HepG2 (cell line): ENCODE results near the gene UPK1A. TPM values are rescaled to one million over a fixed set of nuclear protein-coding genes. Genes with fewer than 3 reads are reported as not detected.

ENCODE experiments used
- ATAC-seq: fragments of 200-7000 bp; cut with Tn5 transposase; 3 replicates; pipeline ENCODE4 v1.9.1; 2020; ENCODE audit warnings: mild to moderate bottlenecking, moderate library complexity
- BruUV-seq: library from RNA; stranded (reverse); fragments of 400-500 nt; replicated peaks from 2 replicates; lab custom pipeline; 2021; lab: Mats Ljungman, UMichigan
- CTCF ChIA-PET: fragments of 300-600 bp; formaldehyde crosslinking; extraction: SDS; loops from one replicate; lab custom pipeline; 2021; ENCODE audit warnings: low total read pairs, inconsistent platforms, low intra/inter-chr PET ratio; lab: Yijun Ruan, JAX
- POLR2A ChIA-PET: fragments of 350-600 bp; sonication (Branson Sonifier 250); formaldehyde crosslinking; loops from one replicate; lab custom pipeline; 2020; ENCODE audit warnings: antibody characterized with exemption, inconsistent platforms; lab: Yijun Ruan, JAX
- DNase-seq: peaks from one replicate; pipeline ENCODE4 v3.0.0-alpha.2; 2015; ENCODE audit warnings: low spot score
- FAIRE-seq: peaks from 3 replicates; lab custom pipeline; 2011; peaks lifted over from hg19 to GRCh38; lab: Jason Lieb, UNC
- H2AFZ ChIP-seq: one replicate; pipeline ENCODE4 v1.6.1; 2011; ENCODE audit warnings: low read length, inconsistent platforms
- H3K27ac ChIP-seq: fragments of 300-600 bp; 3 replicates; pipeline ENCODE4 v1.8.0; 2011; ENCODE audit warnings: mixed run types, mild to moderate bottlenecking, mixed read lengths, low read length, inconsistent platforms; ENCODE audit not compliant: insufficient read depth; ENCODE audit errors: extremely low read length
- H3K27me3 ChIP-seq, 2 experiments: fragments of 200-600 bp in 1 of 2; 2 replicates in 1 of 2; 3 replicates in 1 of 2; pipeline versions ENCODE4 v1.6.0 to v1.8.0; 2011; ENCODE audit warnings: low read length in 2 of 2, mild to moderate bottlenecking in 2 of 2, moderate library complexity in 2 of 2, inconsistent platforms in 1 of 2; ENCODE audit not compliant: insufficient read depth in 2 of 2, control insufficient read depth in 1 of 2
- H3K36me3 ChIP-seq, 2 experiments: fragments of 200-600 bp in 1 of 2; replicated peaks in 1 of 2; 2 replicates in 1 of 2; 3 replicates in 1 of 2; pipeline versions ENCODE4 v1.5.1 to v1.8.0; 2011; ENCODE audit warnings: low read length in 2 of 2, inconsistent platforms in 1 of 2; ENCODE audit not compliant: insufficient read depth in 2 of 2, control insufficient read depth in 1 of 2
- H3K4me1 ChIP-seq: 2 replicates; pipeline ENCODE4 v1.5.1; 2012; ENCODE audit warnings: low read length, inconsistent platforms; ENCODE audit not compliant: insufficient read depth
- H3K4me2 ChIP-seq: 2 replicates; pipeline ENCODE4 v1.6.0; 2011; ENCODE audit warnings: low read depth, low read length, inconsistent platforms
- H3K4me3 ChIP-seq, 3 experiments: fragments of 200-600 bp in 1 of 3; sonication (generic), shearing (Covaris generic) in 1 of 3; replicated peaks in 1 of 3; 2 replicates each; pipeline ENCODE4 v1.5.1; 2011 to 2016; ENCODE audit warnings: low read length in 3 of 3, inconsistent platforms in 2 of 3, low read depth in 2 of 3, mild to moderate bottlenecking in 2 of 3, control low read depth in 1 of 3, mixed read lengths in 1 of 3; ENCODE audit not compliant: insufficient read depth in 1 of 3
- H3K79me2 ChIP-seq: one replicate; pipeline ENCODE4 v1.6.1; 2011; ENCODE audit warnings: low read length, inconsistent platforms; ENCODE audit not compliant: insufficient read depth
- H3K9ac ChIP-seq: 2 replicates; pipeline ENCODE4 v1.6.0; 2011; ENCODE audit warnings: mild to moderate bottlenecking, low read depth, low read length, inconsistent platforms; ENCODE audit not compliant: insufficient read depth
- H3K9me3 ChIP-seq: 2 replicates; pipeline ENCODE4 v1.5.1; 2012; ENCODE audit warnings: mild to moderate bottlenecking, low read length
- H4K20me1 ChIP-seq: 2 replicates; pipeline ENCODE4 v1.6.0; 2011; ENCODE audit warnings: inconsistent platforms, mild to moderate bottlenecking, low read length, moderate library complexity; ENCODE audit not compliant: insufficient read depth
- CREM ChIP-seq, 2 experiments: sonication (generic) in 1 of 2; formaldehyde crosslinking in 1 of 2; IDR thresholded peaks; 2 replicates each; pipeline versions ENCODE4 v1.4.0 to v1.6.1; 2016 to 2020; ENCODE audit warnings: antibody characterized with exemption in 1 of 2, mild to moderate bottlenecking in 1 of 2, missing genetic modification reagents in 1 of 2
- HNRNPK ChIP-seq: fragments of 200-400 bp; formaldehyde crosslinking; IDR thresholded peaks from 2 replicates; pipeline ENCODE4 v1.6.1; 2018; ENCODE audit warnings: low read length, low read depth, moderate library complexity, mild to moderate bottlenecking; ENCODE audit not compliant: poor library complexity, severe bottlenecking
- KAT7 ChIP-seq: IDR thresholded peaks from 2 replicates; pipeline ENCODE4 v1.6.1; 2018; ENCODE audit warnings: borderline replicate concordance, missing compliant biosample characterization
- KMT2A ChIP-seq: sonication (generic); formaldehyde crosslinking; IDR thresholded peaks from 2 replicates; pipeline ENCODE4 v1.4.0; 2020; ENCODE audit warnings: missing genetic modification reagents
- MTA3 ChIP-seq: sonication (generic); formaldehyde crosslinking; IDR thresholded peaks from 2 replicates; pipeline ENCODE4 v1.4.0; 2020; ENCODE audit warnings: missing genetic modification reagents
- NR2F2 ChIP-seq: IDR thresholded peaks from 2 replicates; pipeline ENCODE4 v1.6.1; 2012; ENCODE audit warnings: low read depth, inconsistent platforms, borderline replicate concordance
- NRL ChIP-seq: sonication (generic); formaldehyde crosslinking; IDR thresholded peaks from 2 replicates; pipeline ENCODE4 v1.5.0; 2020; ENCODE audit warnings: missing genetic modification reagents, mild to moderate bottlenecking, moderate library complexity, borderline replicate concordance
- PITX1 ChIP-seq: sonication (generic); formaldehyde crosslinking; IDR thresholded peaks from 2 replicates; pipeline ENCODE4 v1.5.1; 2020; ENCODE audit warnings: mild to moderate bottlenecking, missing genetic modification reagents
- PRMT3 ChIP-seq: sonication (generic); formaldehyde crosslinking; IDR thresholded peaks from 2 replicates; pipeline ENCODE4 v1.8.1; 2022; ENCODE audit warnings: low read depth, mild to moderate bottlenecking, moderate library complexity, missing genetic modification reagents, borderline replicate concordance
- RFX3 ChIP-seq: IDR thresholded peaks from 2 replicates; pipeline ENCODE4 v1.6.1; 2016; ENCODE audit warnings: missing biosample characterization, missing genetic modification reagents
- TAF15 ChIP-seq: fragments of 200-400 bp; formaldehyde crosslinking; IDR thresholded peaks from one replicate; pipeline ENCODE4 v1.6.1; 2018; ENCODE audit warnings: mild to moderate bottlenecking, low read depth, low read length; ENCODE audit not compliant: poor library complexity, severe bottlenecking
- TERF1 ChIP-seq: sonication (generic); formaldehyde crosslinking; IDR thresholded peaks from 2 replicates; pipeline ENCODE4 v1.8.0; 2022; ENCODE audit warnings: mild to moderate bottlenecking, missing genetic modification reagents, moderate library complexity
- ZFP82 ChIP-seq: sonication (generic); formaldehyde crosslinking; IDR thresholded peaks from 2 replicates; pipeline ENCODE4 v1.5.1; 2020; ENCODE audit warnings: mild to moderate bottlenecking, missing genetic modification reagents, borderline replicate concordance
- ZMYM3 ChIP-seq: sonication (generic); formaldehyde crosslinking; IDR thresholded peaks from 2 replicates; pipeline ENCODE4 v1.5.1; 2020; ENCODE audit warnings: mild to moderate bottlenecking, missing genetic modification reagents
- ZNF350 ChIP-seq: sonication (generic); formaldehyde crosslinking; IDR thresholded peaks from 2 replicates; pipeline ENCODE4 v1.4.0; 2020; ENCODE audit warnings: mild to moderate bottlenecking, low read depth, missing genetic modification reagents, borderline replicate concordance
- ZNF619 ChIP-seq: sonication (generic); formaldehyde crosslinking; IDR thresholded peaks from 2 replicates; pipeline ENCODE4 v1.4.0; 2020; ENCODE audit warnings: mild to moderate bottlenecking, missing genetic modification reagents
- ZNF629 ChIP-seq: sonication (generic); formaldehyde crosslinking; conservative IDR thresholded peaks from 2 replicates; pipeline ENCODE4 v1.5.0; 2020; ENCODE audit warnings: missing genetic modification reagents
- ZNF768 ChIP-seq: sonication (generic); formaldehyde crosslinking; IDR thresholded peaks from 2 replicates; pipeline ENCODE4 v1.4.0; 2020; ENCODE audit warnings: missing genetic modification reagents
- ZSCAN25 ChIP-seq: sonication (generic); formaldehyde crosslinking; IDR thresholded peaks from 2 replicates; pipeline ENCODE4 v1.8.0; 2022; ENCODE audit warnings: mild to moderate bottlenecking, missing genetic modification reagents
- WGBS: methylation state at CpG from one replicate; pipeline ENCODE4 v1.1.6; 2017; ENCODE audit warnings: low lambda C conversion rate; 5-methylcytosine and 5-hydroxymethylcytosine counted together
- in situ Hi-C: cut with HindIII; loops from 2 replicates; pipeline ENCODE4 v1.10.0; 2017; ENCODE audit warnings: low pct_unique_long_range_greater_than_20kb; ENCODE audit not compliant: extremely low pct_ligation_motif_present
- intact Hi-C: fragments of 100-400 bp; cut with micrococcal nuclease; formaldehyde crosslinking; loops from one replicate; pipeline ENCODE4 v1.10.0; 2022; ENCODE audit not compliant: unreplicated experiment
- polyA plus RNA-seq, 8 experiments: library from polyadenylated mRNA; depleted of rRNA in 3 of 8; stranded (reverse) in 7 of 8; unstranded in 1 of 8; fragments of >200 nt; fragmentation: Illumina TruSeq in 4 of 8; extraction: Trizol in 4 of 8; gene quantifications; 2 replicates each; pipeline versions ENCODE4 v1.2.1 to v1.2.3, GENCODE V29; 2011 to 2016; ENCODE audit warnings: low read depth in 4 of 8, missing spikeins in 1 of 8, mixed read lengths in 1 of 8; ENCODE audit not compliant: insufficient read depth in 1 of 8
- total RNA-seq, 5 experiments: library from RNA; depleted of rRNA; stranded (reverse); fragments of >200 nt; fragmentation: Illumina TruSeq; extraction: Trizol; gene quantifications; 2 replicates each; pipeline ENCODE4 v1.2.3, GENCODE V29; 2016; ENCODE audit warnings: low read depth in 1 of 5

The UPK1A gene
- total and polyA plus RNA-seq, 2 of the 13 experiments (the other 11 are each of a cell fraction or from before 2014, with no cell fraction given), result 2.9 TPM; not detected in 1

GRCh38 chr19:35669566-35669965 lies 3.2 kb downstream of the UPK1A start:
- TF ChIP-seq ZMYM3 (CRISPR knock-in tag) (0 out of 2 replicates have a peak, but pooled peaks have one; percentile 11), ZNF350 (CRISPR knock-in tag) (no peak), ZNF629 (CRISPR knock-in tag) (peak; percentile 89)
- 70% methylated on average over 6 of the region's 6 CpGs for WGBS

GRCh38 chr19:35669974-35670373 lies 3.7 kb downstream of the UPK1A start:
- Histone ChIP-seq H3K4me1 (peaks cover 41% of the 10 kb centered on the region), H3K36me3 (no peaks in the 10 kb centered on the region), H4K20me1 (no peaks in the 10 kb centered on the region), H2AFZ (no peak overlapping the region), H3K79me2 (no peaks in the 10 kb centered on the region), H3K27me3 (0 out of 5 replicates have a peak, but pooled peaks cover 0 to 4% of the 10 kb centered on the region in 2 experiments), H3K4me2 (no peak overlapping the region), H3K9ac (no peak overlapping the region), H3K4me3 (no peak overlapping the region), H3K9me3 (no peaks in the 10 kb centered on the region), H3K27ac (no peak overlapping the region)
- BruUV-seq, result no TSS peak
- in situ Hi-C loops, result no loop called here
- 50% methylated on average over 4 of the region's 4 CpGs for WGBS
- intact Hi-C loops, result no loop called here
- DNase-seq, result no peak
- no peak for ATAC-seq
- CTCF ChIA-PET, result no interaction called here
- FAIRE-seq, result no peak
- POLR2A ChIA-PET, result no interaction called here
- 0 out of 2 replicates have a peak, but pooled peaks have one; percentile 11 for TF ChIP-seq ZNF768 (CRISPR knock-in tag)
- TF ChIP-seq MTA3 (CRISPR knock-in tag), result no peak
- no peak for TF ChIP-seq ZFP82
- no peak for TF ChIP-seq PRMT3 (CRISPR knock-in tag)
- no peak for TF ChIP-seq TERF1 (CRISPR knock-in tag)
- no peak for TF ChIP-seq PITX1 (CRISPR knock-in tag)
- TF ChIP-seq NR2F2, result no peak
- no peak for TF ChIP-seq NRL (CRISPR knock-in tag)
- 0 out of 2 replicates have a peak, but pooled peaks have one; percentile 60 for TF ChIP-seq ZSCAN25 (CRISPR knock-in tag)
- no peak for TF ChIP-seq KAT7
- TF ChIP-seq ZMYM3 (CRISPR knock-in tag), result 0 out of 2 replicates have a peak, but pooled peaks have one; percentile 5
- TF ChIP-seq TAF15, result no peak
- no peak for TF ChIP-seq KMT2A (CRISPR knock-in tag)
- TF ChIP-seq HNRNPK, result peak; percentile 53
- no peak for TF ChIP-seq ZNF619 (CRISPR knock-in tag)
- TF ChIP-seq CREM (IDR thresholded peaks at IDR 0.05), result no peak
- TF ChIP-seq CREM (CRISPR knock-in tag; IDR thresholded peaks at IDR 0.05), result no peak
- TF ChIP-seq RFX3 (CRISPR knock-in tag), result no peak

More at GRCh38 chr19:35669566-35669965, 3.2 kb downstream of the UPK1A start:
- no TSS peak for BruUV-seq
- H2AFZ ChIP-seq, result no peak overlapping the region
- in situ Hi-C loops (no loop called here), intact Hi-C loops (no loop called here)
- CTCF ChIA-PET, result no interaction called here
- FAIRE-seq (no peak), DNase-seq (no peak), ATAC-seq (no peak)
- no peaks in the 10 kb centered on the region for H4K20me1 ChIP-seq
- no peak overlapping the region for H3K27ac ChIP-seq
- POLR2A ChIA-PET, result no interaction called here
- H3K4me3 ChIP-seq, result no peak overlapping the region
- no peaks in the 10 kb centered on the region for H3K9me3 ChIP-seq
- H3K36me3 ChIP-seq, result no peaks in the 10 kb centered on the region
- no peak overlapping the region for H3K4me2 ChIP-seq
- H3K9ac ChIP-seq, result no peak overlapping the region
- H3K27me3 ChIP-seq, result 0 out of 5 replicates have a peak, but pooled peaks cover 0 to 4% of the 10 kb centered on the region in 2 experiments
- H3K4me1 ChIP-seq, result peaks cover 41% of the 10 kb centered on the region
- no peaks in the 10 kb centered on the region for H3K79me2 ChIP-seq
